ENCODE results near the gene ITGAE.

ITGAE gene

GRCh38 chr17:3695129-3695722 is 105.8 kb downstream of the ITGAE start:
- DNase-seq (ENCODE audit: low read depth, low spot score), result no peak

- no peak for DNase-seq (ENCODE audit: low read depth, low spot score)
These were observed 107.2 kb downstream of the ITGAE start for GRCh38 chr17:3693829-3694231.

- DNase-seq (ENCODE audit: low read depth, low spot score), result no peak
These were observed 107.8 kb downstream of the ITGAE start for GRCh38 chr17:3693141-3693540.

DNA sequence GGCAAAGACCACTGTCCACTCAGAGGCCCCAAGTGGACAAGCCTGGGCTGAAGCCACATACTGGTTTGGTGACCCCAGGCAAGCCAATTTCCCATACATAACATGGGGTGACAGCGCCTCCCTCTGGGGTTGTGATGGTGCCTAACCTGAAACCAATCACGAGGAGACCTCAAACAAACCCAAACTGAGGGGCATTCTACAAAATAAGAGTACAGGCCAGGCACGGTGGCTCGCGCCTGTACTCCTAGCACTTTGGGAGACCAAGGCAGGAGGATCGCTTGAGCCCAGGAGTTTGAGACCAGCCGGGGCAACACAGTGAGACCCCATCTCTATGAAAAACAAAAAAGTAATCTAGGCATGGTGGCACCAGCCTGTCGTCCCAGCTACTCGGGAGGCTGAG is 108.6 kb downstream of the ITGAE start:
- no peak for DNase-seq (ENCODE audit: low read depth, low spot score)

DNA sequence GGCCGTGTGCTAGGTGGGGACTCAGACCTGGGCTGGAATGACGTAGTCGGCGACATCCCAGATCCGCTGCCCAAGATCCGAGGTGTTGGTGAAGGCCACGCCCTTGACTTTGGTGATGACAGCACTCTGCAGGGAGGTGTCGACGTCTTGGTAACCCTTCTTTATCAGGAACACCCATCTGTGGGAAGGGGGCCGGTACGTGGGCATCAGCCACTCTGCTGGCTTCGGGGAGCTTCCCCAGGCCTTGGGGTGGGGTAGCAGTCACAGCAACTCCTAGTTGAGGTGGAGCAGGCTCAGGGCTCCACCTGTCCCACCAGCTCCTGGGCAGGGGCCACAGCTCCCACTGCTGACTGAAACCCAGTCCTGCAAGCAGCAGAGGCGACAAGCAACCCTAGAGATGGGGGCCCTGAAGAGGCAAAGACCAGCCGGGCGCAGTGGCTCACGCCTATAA is 109.3 kb downstream of the ITGAE start:
- DNase-seq (ENCODE audit: low read depth, low spot score), result no peak

- DNase-seq (ENCODE audit: low read depth, low spot score), result no peak
These were observed 110.8 kb downstream of the ITGAE start for GRCh38 chr17:3690094-3690715.

GRCh38 chr17:3689262-3690093 is 111.5 kb downstream of the ITGAE start:
- DNase-seq (ENCODE audit: low read depth, low spot score), result no peak

- DNase-seq (ENCODE audit: low read depth, low spot score), result no peak
These were observed 112.1 kb downstream of the ITGAE start for GRCh38 chr17:3688852-3689261.

- DNase-seq (ENCODE audit: low read depth, low spot score), result no peak
These were observed 112.9 kb downstream of the ITGAE start for GRCh38 chr17:3688027-3688553.

DNA sequence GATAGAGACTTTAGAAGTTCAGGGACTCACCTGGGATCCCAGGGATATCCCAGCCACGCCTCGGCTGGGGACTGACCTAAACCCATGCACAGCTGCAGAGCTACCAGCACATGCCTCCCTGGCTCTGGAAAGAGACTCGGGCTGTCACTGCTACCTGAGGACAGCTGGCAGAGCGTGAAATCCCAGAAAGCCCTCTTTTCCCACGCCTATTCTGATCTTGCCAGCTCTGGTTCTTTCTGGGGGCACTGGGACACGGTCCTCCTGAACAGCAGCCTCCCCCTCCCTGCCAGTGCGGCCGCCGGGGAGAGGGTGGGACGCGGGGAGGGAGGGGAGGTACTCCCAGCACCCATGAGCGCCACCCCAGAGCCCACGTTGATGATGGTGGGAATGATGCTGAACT is 115.8 kb downstream of the ITGAE start:
- DNase-seq (ENCODE audit: low read depth, low spot score), result no peak

DNA sequence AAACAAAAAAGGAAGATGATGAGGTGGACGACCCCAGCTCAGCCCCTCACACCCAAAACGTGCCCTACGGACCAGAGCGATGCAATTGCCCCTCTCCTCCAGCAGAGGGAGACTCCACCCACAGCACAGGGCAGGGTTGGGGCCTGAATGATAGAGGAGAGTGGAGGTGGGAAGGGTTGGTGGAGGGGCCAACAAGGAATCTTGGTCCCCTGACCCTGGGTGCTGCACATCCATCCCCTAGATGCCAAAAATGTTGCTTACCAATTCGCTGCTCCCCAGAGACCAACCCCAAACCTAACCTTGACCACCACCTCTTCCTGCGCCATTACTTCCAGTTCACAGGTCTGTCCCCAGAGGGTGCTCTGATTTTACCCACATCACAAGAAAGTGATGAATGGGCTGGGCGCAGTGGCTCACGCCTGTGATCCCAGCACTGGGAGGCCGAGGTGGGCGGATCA is 117.9 kb downstream of the ITGAE start:
- no peak for DNase-seq (ENCODE audit: low read depth, low spot score)

GRCh38 chr17:3682033-3682432 is 119.0 kb downstream of the ITGAE start:
- no peak for DNase-seq (ENCODE audit: low read depth, low spot score)

GRCh38 chr17:3681565-3681964 is 119.4 kb downstream of the ITGAE start:
- DNase-seq (ENCODE audit: low read depth, low spot score), result no peak

GRCh38 chr17:3681057-3681456 is 119.9 kb downstream of the ITGAE start:
- DNase-seq (ENCODE audit: low read depth, low spot score), result no peak

- DNase-seq (ENCODE audit: low read depth, low spot score), result no peak
These were observed 121.4 kb downstream of the ITGAE start for GRCh38 chr17:3679531-3680126.

DNA sequence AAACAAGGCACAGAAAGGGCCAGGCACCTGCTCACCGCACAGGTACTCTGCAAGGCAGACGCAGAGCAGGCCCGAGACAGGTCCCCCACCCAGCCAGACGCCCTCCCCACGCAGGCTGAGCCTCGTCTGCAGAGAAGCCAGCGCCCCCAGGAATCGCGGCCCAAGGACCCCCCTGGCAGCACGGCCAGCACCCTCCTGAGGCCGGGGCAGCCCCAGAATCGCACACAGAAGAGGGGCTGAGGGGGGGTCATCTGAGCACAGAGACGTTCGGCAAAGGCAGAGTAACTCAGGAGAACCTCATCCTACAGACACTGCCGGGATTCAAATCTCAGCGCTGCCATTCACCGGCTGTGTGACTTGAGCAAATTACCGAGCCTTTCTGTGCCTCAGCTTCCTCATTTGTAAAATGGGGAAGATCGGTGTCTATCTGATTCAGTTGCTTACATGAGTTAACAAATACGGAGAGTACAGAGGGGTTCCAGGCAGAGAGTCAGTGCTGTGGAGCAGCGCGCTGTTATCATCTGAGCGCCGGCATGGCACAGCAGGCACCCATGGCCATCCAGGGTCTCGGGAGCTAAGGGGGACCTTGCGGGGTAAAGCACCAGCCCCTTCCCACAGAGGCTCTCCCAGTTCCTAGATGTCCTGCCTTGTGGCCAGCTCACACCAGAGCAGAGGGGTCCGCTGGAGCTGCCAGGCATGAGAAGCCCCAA is 122.0 kb downstream of the ITGAE start:
- no peak for DNase-seq (ENCODE audit: low read depth, low spot score)

DNA sequence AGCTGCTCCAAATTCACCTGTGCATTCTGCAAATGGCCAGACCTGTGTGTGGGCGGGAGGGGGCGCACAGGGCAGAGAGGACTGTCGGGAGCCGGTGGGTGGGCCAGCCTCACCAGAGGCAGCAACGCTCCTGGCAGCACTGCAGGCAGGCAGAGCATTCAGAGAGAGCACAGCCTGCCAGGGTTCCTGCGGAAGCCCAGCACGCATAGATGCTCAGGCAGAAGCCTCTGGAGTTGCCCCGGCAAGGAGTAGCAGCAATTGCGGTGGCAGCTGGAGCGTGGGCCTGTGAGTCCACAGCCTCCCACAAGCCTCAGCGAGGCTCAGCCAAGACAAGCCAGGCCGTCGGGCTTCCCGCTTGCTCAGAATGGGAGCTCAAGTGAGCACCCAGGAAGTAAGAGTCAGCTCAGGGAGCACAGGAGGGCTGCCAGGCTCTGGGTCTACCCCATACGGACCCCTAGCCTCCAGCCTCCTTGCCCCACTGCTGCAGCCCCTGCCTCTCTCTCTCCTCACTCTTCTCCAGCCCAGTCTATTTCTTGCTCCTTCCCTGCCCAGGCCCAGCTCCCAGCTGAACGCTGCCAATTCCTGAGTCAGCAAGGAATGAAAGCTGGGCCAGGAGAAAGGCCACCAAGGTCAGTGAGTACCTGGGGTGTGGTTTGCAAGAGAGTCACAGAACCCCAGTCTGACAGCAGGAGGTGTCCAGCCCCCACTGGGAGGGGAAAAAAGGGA is 122.7 kb downstream of the ITGAE start:
- no peak for DNase-seq (ENCODE audit: low read depth, low spot score)

- no peak for DNase-seq (ENCODE audit: low read depth, low spot score)
These were observed 125.1 kb downstream of the ITGAE start for GRCh38 chr17:3675886-3676285.

- DNase-seq (ENCODE audit: low read depth, low spot score), result no peak
These were observed 128.4 kb downstream of the ITGAE start for GRCh38 chr17:3672571-3672970.

DNA sequence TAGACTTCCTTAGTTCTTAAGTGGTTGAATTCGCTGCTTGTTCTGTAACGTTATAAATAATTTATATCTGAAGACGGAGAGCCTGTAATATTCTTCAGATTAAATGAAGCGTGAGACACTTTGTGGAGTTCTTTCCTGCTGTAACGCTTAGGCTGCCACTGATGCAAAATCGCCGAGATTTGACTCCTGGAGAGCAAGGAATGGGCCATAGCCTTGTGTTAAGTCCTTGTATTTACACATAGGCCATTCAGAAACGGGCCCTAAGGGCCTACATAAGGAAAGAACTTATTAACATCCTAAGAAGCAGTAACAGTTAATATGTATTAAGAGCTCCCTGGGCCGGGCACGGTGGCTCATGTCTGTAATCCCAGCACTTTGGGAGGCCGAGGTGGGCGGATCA is 131.4 kb downstream of the ITGAE start:
- DNase-seq (ENCODE audit: low read depth, low spot score), result no peak

DNA sequence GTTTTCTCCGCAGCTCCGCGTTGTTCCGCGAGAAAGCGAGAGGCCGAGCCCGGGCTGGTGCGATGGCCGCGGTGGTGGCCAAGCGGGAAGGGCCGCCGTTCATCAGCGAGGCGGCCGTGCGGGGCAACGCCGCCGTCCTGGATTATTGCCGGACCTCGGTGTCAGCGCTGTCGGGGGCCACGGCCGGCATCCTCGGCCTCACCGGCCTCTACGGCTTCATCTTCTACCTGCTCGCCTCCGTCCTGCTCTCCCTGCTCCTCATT is 132.0 kb downstream of the ITGAE start:
- no peak for DNase-seq (ENCODE audit: low read depth, low spot score)
